CD4-positive, alpha-beta T cell treated with Interleukin-2 at 100 ng/mL for 4 hours (primary cell): ENCODE measurements around the gene NPHP1.
"Not testable (repeated sequence)": the region's sequence is repeated elsewhere in the genome, so short reads cannot be mapped to it uniquely, and the experiment has no call there.

ENCODE experiments used
- DNase-seq: peaks from one replicate; pipeline ENCODE4 v3.0.0-alpha.2; 2020; ENCODE audit warnings: low spot score

NPHP1 gene

DNA sequence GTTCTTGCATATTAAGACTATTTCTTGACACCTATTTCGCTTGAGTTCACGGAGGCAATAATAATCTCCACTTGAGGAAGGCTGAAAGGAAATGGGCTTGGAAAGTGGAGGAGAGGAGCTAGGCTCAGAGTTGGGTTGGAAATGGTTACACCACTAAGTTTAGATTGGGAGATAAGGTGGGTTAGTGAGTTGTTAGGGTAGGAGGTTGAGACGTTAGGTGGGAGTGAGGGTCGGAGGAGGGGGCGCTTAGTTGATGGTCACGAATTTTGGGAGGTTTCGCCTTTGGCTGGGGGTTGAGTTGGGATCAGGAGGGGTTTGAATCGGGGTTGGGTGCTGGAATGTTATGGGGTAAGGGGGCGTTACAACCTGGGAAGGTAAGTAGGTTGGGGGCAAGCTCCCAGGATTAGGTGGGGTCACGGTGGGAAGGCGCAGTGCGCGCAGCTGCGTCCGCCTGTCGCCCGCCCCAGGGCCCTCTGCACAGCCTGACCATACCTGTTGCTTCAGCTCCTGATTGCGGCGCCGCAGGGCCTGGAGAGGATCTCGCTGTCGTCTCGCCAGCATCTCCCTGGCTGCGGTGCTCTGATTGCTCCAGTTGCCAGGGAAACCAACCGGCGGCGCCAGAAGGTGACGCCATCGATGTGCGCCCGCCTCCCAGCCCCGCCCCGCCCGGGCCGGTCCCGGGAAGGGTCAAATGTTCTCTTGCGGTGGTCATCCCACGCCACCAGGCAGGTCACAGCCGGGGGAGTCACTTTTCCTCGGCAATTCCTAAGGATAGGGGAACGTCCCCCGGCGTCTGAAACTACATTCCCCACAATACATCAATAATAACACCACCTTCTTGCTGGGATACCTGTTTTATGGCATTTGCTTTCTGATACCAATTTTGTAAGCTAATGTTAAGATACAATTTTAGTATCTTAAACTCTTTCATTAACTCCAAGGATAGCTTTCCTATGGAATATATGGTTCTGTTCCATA lies at the start of gene NPHP1:
NPHP1 (minus strand) TSS at position 606 of the 978 bp plus-strand sequence; CDS start at position 561, 45 bp downstream.
- DNase-seq, result peak; percentile 84

- DNase-seq, result not testable (repeated sequence)
These were observed 43.4 kb upstream of the NPHP1 start for GRCh38 chr2:110248081-110248795.

DNA sequence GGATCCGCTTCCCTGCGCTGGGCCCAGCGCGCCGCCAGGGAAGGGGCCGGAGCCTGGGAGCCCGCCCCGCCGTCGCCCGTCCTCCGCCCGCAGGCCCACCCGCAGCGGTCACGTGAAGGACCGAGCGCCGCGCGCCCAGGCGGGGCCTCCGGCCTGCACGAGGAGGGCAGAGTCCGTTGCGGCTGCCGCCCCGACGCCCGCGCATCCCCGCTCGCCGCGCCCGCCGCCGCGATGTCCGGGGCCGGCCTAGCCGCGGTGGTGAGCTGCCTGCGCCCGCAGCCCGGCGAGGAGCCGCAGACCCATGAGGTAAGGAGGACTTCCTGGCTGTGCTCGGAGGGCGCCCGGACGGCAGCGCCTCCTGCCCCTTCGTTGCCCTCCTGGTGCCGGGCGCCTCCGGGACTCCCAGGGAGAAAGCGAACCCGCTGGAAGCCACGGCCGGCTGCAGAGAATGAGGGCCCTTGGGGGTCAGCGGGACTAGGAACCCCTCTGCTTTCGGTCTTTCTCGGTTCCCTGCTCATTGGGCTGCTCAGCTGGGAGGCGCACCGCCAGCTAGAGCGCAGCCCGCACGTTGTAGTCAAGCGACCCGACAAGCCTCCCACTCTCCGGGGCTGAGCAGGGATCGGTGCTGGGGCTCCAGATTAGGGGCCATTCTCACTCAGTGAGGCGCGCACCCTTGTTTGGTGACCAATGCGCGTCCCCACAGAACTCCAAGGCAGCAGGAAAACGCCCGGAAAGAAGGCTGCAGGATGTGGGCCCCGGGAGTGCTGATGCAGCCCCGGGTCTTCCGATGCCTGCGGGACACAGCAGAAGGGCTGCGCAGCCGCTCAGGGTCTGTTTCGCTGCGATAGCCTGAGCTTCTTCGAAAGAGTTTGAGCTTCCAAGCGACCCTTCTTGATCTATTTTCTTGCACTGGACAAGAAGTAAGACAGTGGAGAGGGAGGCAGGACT lies 40.9 kb upstream of the NPHP1 start:
- DNase-seq, result not testable (repeated sequence)

- not testable (repeated sequence) for DNase-seq
These were observed 38.5 kb upstream of the NPHP1 start for GRCh38 chr2:110243283-110243682.

DNA sequence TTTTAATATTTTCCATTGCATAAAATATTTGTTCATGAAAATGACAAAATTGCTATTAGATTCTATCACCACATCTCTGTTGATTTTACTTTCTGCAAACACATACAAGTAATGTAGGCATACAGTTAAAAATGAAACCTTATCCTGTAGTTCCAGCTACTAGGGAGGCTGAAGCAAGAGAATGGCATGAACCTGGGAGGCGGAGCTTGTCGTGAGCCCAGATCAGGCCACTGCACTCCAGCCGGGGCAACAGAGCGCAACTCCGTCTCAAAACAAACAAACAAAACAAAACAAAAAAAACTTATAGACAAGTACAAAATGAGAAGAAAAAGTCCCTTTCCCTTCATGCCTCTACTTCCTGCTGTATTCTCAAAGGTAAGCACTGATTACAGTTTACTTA lies 29.7 kb upstream of the NPHP1 start:
- not testable (repeated sequence) for DNase-seq

DNA sequence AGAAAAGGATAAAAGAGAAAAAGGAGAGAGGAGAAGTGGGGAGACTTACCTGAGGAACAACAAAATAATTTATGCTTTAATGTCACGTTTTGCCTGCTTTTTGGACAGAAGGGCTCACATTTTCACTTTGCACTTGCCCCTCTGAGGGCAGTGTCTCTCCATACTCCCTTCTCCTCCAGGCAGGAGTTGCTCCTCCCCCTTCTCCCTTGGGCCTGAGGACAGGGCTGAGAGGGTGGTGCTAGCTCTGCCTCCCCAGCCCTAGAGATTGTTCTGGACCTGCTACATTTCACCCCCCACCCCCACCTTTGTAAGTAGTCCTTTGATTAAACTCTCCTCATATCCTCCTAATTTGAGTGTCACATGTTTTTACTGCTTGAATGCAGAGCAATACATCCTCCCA lies 25.1 kb upstream of the NPHP1 start:
- not testable (repeated sequence) for DNase-seq

DNA sequence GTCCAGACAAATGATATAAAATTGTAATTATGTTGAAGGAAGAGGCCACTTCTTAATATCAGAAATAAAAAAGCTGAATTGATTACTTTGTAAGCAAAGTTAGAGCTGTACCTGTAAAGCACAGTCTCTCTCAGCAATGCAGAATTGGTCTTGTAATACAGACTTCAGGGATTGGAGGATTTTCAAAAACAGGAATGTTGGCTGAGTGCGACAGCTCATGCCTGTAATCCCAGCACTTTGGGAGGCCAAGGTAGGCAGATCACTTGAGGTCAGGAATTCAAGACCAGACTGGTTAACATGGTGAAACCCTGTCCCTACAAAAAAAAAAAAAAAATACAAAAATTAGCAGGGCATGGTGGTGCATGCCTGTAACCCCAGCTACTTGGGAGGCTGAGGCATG lies 17.8 kb upstream of the NPHP1 start:
- not testable (repeated sequence) for DNase-seq

DNA sequence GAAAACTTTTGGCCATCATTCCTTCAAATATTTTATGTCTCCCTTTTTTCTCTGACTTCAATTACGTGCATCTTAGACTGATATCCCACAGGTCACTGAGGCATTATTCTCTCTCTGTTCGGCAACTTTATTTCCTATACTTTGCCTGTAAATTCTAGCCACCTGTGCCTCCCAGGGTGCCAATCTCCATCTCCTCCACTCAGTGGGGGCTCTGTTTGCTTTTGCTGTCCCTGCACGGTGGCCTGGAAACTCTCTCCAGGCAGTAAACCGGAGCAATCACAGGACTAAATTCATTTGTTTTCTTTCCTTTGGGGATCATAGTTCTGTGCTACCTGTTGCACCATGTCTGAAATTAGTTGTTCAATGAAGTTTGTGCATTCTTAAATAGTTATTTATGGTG lies 17.1 kb upstream of the NPHP1 start:
- DNase-seq, result no peak

DNA sequence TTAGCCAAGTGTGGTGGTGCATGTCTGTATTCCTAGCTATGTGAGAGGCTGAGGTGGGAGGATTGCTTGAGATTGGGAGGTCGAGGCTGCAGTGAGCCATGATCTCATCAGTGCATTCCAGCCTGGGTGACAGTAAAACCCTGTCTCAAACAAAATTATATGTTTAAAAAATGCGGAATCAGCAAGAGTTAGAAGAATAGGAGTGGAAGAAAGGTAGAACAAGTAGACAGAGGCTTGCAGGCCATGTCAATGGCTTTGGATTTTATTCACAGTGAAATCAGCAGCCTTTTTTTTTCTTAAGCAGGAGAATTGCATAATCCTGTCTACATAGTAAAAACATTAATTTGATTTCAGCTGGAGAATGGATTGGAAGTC lies 15.4 kb upstream of the NPHP1 start:
- DNase-seq, result no peak

GRCh38 chr2:110219496-110220189 lies 14.8 kb upstream of the NPHP1 start:
- DNase-seq, result no peak

DNA sequence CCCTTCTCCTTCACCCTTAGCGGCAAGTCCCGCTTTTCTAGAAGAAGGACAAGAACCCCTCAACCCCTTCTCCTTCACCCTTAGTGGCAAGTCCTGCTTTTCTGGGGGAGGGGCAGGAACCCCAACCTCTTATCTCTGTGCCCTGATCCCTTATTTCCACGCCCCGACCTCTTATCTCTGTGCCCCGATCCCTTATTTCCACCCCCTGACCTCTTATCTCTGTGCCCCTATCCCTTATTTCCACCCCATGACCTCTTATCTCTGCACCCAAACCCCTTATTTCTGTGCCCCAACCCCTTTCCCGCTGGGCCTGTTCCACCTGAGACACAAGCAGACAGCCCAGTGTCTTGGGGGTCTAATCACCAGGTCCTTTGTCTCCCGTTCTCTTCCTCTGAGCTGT lies 14.1 kb upstream of the NPHP1 start:
- DNase-seq, result not testable (repeated sequence)

DNA sequence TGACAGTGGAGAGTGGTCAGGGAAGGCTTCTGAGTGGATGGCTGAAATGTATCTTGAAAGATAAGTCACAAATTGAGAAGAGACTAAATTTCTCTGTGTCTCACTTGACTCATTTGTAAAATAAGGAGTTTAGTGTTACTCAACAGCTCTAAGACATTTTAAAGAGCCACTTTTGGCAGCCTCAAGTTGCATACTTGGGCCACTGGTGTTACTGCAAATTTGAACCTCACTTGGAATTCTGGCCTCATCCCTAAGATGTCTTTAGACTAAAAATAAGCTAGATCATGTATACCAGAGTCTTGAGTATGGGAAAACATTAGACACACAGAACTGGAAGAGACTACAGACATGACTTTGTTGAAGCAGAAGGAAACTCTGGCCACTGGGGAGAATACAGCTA lies 12.0 kb upstream of the NPHP1 start:
- no peak for DNase-seq

DNA sequence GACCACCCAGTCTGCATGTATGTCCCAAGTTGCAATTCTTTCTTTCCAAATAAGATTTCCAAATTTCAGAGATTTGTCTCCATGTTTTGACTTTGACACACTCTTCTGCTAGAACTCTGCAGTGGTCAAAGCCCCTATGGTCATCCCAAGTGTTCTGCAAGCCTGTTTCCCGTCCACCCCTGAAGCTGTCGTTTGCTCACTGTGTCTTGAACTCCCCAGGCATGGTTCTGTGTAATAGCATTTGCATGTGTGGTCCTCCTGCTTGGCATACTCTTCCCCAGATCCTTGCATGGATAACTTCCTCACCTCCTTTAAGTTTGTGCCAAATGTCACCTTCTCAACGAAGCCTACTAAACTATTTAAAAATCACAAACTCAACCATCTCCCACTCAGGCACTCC lies 11.4 kb upstream of the NPHP1 start:
- DNase-seq, result no peak

- no peak for DNase-seq
These were observed 10.8 kb upstream of the NPHP1 start for GRCh38 chr2:110215566-110216158.

DNA sequence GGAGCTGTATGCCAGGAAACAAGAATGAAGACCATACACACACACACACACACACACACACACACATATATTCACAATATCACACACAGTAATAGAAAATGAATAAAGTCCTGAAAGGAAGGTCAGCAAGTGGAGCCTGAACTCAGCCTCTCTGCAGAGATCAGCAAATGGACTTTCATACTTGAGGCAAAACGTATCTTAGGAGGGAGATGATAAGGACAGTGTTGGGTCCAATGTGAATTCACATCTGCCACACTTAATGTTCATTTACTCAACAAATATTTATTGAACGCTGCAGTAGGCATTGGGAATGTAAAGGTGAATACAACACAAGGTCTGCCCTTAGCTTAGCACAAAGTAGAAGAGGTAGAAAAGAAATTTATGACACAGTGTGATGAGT lies 10.3 kb upstream of the NPHP1 start:
- no peak for DNase-seq

GRCh38 chr2:110213522-110213921 lies 8.7 kb upstream of the NPHP1 start:
- DNase-seq, result not testable (repeated sequence)

DNA sequence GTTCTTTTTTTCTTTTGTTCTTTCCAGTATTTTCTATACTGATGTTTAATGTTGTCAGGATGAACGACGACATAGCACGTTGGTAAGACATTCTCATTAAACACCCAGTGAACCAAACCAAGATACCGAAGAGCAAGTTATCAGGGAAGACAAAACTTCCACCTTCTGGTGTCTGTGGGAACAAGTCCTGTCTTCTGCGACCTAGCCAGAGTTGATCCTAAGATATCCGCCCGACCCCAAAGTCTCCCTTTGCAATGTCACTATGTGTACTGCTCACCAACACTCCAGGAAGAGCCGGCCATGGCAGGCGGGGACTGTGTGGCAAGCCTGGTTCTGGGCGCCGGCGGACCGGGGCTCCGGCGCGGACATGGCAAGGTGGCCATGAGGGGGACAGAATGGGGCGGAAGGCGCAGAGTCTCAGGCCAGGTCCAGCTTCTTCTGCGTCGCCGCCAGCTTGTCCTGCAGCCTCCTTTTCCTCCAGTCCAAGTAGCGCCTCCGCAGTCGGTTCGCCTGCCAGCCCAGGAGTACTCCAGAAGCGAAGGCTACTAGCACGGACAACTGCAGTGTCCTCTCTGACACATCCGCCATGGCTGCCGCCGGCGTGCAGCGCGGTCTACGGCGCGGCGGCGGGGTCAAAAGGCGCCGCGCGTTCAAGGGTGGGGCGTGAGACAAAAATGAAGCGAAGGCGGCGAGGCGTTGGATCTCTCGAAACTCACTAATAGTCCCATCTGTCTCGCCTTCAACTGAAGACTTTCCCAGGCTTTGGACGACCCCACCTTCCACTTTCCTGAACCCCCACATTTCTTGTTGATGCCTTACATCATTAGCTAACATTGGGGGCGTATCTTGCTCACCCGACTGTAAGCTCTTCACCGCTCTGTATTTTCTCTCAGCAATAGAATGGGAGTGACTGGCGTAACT lies 7.4 kb upstream of the NPHP1 start, which contains the start of gene MTLN:
MTLN (minus strand) TSS at position 610 of the 921 bp plus-strand sequence; CDS start at position 588, 22 bp downstream.
- peak; percentile 74 for DNase-seq

DNA sequence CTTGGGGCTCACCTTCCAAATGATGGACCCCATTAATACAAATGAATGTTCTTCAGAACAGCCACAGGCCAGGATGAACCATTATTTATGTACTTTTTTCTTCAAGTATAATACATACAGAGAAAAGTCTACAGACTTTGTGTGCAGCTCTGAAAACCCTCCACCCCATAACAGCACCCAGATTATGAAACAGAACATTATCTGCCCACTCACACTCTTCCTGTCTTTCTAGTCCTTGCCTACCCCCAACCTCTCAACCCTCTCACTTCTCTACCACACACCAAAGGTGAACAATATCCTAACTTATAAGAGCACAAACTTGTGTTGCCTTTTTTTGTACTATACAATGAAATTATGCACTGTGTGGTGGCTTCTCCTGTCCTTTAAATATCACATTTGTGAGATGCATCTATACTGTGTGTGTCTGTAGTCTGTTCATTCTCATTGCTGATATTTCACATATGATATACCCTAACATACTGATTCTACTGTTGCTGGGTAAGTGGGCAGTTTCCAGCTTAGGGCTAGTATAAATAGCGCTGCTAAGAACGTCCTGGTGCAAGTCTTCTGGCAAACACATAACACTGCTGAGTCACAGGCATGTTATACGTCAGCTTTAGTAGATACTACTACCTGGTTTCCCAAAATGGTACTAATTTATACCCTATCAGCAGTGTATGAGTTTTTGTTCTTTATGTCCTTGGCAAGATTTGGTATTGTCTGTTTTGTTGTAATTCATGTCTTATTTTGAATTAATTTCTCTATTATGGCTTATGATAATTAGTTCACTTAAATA lies 1.0 kb upstream of the NPHP1 start:
- no peak for DNase-seq

DNA sequence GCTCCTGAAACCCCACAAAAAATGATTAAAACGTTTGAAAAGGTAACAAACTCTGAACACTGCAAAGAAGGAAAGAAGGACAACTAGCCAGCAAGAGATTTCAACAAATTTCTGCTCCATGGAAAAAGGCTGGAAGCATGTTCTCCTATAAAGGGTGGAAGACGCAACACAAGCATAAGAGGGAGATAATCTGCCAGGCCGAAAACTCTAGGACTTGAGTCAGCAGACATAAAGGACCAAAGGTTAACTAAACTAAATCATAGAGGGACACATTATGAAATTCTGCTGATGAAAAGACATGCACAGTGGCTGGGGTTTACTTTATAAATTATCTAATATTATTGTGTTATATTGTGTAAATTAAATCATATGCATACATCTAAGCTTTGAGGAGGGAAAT lies 6.8 kb downstream of the NPHP1 start:
- DNase-seq, result no peak
